PC-9 (cell line): Measurements from ENCODE around the gene DPYSL3. TPM values are rescaled to one million over a fixed set of nuclear protein-coding genes. Genes with fewer than 3 reads are reported as not detected.

Source experiments
- BruUV-seq: library from RNA; stranded (reverse); fragments of 400-500 nt; replicated peaks from 2 replicates; lab custom pipeline; 2021; lab: Mats Ljungman, UMichigan
- CTCF ChIA-PET: fragments of 300-600 bp; sonication (Branson Sonifier 250); formaldehyde crosslinking; loops from one replicate; lab custom pipeline; 2022; ENCODE audit warnings: antibody characterized with exemption; lab: Charles Lee
- POLR2A ChIA-PET: fragments of 300-600 bp; sonication (Branson Sonifier 250); formaldehyde crosslinking; loops from one replicate; lab custom pipeline; 2022; ENCODE audit warnings: antibody characterized with exemption; ENCODE audit not compliant: unreplicated experiment; lab: Charles Lee
- DNase-seq, 2 experiments: peaks; one replicate each; pipeline versions ENCODE4 v3.0.0 to v3.0.0-alpha.2; 2015 to 2022; ENCODE audit warnings: mixed read lengths in 1 of 2
- H2AFZ ChIP-seq: fragments of 200-600 bp; sonication (generic); 2 replicates; pipeline ENCODE4 v1.8.1; 2017; ENCODE audit warnings: antibody characterized with exemption
- H3F3A ChIP-seq: fragments of 200-600 bp; sonication (generic); 2 replicates; pipeline ENCODE4 v1.8.1; 2017; ENCODE audit warnings: antibody characterized with exemption, mild to moderate bottlenecking, low read depth; ENCODE audit not compliant: insufficient read depth
- H3K27ac ChIP-seq: fragments of 200-600 bp; sonication (generic); 2 replicates; pipeline ENCODE4 v1.6.1; 2016; ENCODE audit warnings: mixed run types
- H3K27me3 ChIP-seq: fragments of 200-600 bp; sonication (generic); 2 replicates; pipeline ENCODE4 v1.6.1; 2016; ENCODE audit warnings: low read depth, mixed run types; ENCODE audit not compliant: insufficient read depth
- H3K36me3 ChIP-seq: fragments of 200-600 bp; sonication (generic); 2 replicates; pipeline ENCODE4 v1.6.1; 2016; ENCODE audit warnings: low read depth, mixed run types
- H3K4me1 ChIP-seq: fragments of 200-600 bp; sonication (generic); replicated peaks from 2 replicates; pipeline ENCODE4 v1.6.1; 2016; ENCODE audit warnings: mixed run types; ENCODE audit not compliant: insufficient read depth
- H3K4me2 ChIP-seq: fragments of 200-600 bp; sonication (generic); 2 replicates; pipeline ENCODE4 v1.6.1; 2017; ENCODE audit warnings: mixed run types
- H3K4me3 ChIP-seq: fragments of 200-600 bp; sonication (generic); 2 replicates; pipeline ENCODE4 v1.6.1; 2016; ENCODE audit warnings: mixed run types
- H3K79me2 ChIP-seq: fragments of 200-600 bp; sonication (generic); 2 replicates; pipeline ENCODE4 v1.6.1; 2017; ENCODE audit warnings: low read depth, mixed run types
- H3K9me2 ChIP-seq: fragments of 200-600 bp; sonication (generic); 2 replicates; pipeline ENCODE4 v1.8.1; 2017; ENCODE audit warnings: mild to moderate bottlenecking; ENCODE audit not compliant: insufficient read depth
- H3K9me3 ChIP-seq: fragments of 200-600 bp; sonication (generic); 2 replicates; pipeline ENCODE4 v1.8.1; 2016; ENCODE audit warnings: low read depth; ENCODE audit not compliant: insufficient read depth
- H4K20me1 ChIP-seq: fragments of 200-600 bp; sonication (generic); 2 replicates; pipeline ENCODE4 v1.8.1; 2017; ENCODE audit not compliant: insufficient read depth
- EZH2 ChIP-seq: fragments of 200-600 bp; sonication (generic); IDR thresholded peaks from 2 replicates; pipeline ENCODE4 v1.8.0; 2017; ENCODE audit warnings: antibody characterized with exemption, low read depth
- intact Hi-C: fragments of 100-400 bp; cut with micrococcal nuclease; formaldehyde crosslinking; loops from one replicate; pipeline ENCODE4 v1.10.0; 2022; ENCODE audit not compliant: unreplicated experiment
- total RNA-seq: library from RNA; stranded (reverse); gene quantifications from 2 replicates; pipeline ENCODE4 v1.2.3, GENCODE V29; 2021
- TF ChIP-seq, protein P1 (sequence below): fragments of 200-600 bp; sonication (generic); conservative IDR thresholded peaks from 2 replicates; pipeline ENCODE4 v1.6.1; 2017; ENCODE audit warnings: mixed run types, antibody characterized with exemption, mild to moderate bottlenecking, moderate library complexity

DPYSL3 gene
- total RNA-seq, 1 experiment from 2014 or later = 1.3 TPM

DNA sequence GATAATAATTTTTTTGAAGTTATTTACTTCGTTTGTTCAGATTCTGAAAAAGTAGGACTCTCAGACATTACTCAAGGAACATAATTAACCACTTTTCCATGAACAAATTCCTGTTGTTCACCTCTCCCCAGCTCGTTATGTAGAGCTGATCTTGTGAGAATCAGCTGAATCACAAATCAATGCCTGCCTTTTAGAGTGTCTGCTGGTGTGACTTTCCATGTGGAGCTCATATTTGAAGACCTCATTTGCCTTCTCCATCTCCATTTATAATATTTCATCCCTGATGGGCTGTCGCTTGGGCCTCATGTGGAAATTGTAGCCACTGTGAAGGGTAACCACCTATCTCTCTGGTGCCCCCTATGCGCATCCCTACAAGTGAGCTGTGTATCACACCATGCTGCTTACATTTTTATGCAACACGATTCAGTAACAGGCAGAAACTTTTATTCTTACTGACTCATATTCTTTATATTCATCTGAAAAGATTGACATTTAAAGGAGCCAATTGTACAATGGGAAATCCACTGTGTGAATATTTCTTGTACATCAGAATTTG, 163.8 kb downstream of the DPYSL3 start:
- no peak overlapping the region for H3K27ac ChIP-seq
- H3K9me3 ChIP-seq = peaks cover 6% of the 10 kb centered on the region; the same call in 1 of the 2 replicates
- H2AFZ ChIP-seq = no peak overlapping the region
- no peaks in the 10 kb centered on the region for H3K36me3 ChIP-seq
- H3K9me2 ChIP-seq = no peaks in the 10 kb centered on the region
- H3K4me1 ChIP-seq = peaks cover 29% of the 10 kb centered on the region
- no TSS peak for BruUV-seq
- no peak overlapping the region for H3K4me2 ChIP-seq
- H3K4me3 ChIP-seq = no peak overlapping the region
- no peak for TF ChIP-seq EZH2
- TF ChIP-seq, protein P1, sequence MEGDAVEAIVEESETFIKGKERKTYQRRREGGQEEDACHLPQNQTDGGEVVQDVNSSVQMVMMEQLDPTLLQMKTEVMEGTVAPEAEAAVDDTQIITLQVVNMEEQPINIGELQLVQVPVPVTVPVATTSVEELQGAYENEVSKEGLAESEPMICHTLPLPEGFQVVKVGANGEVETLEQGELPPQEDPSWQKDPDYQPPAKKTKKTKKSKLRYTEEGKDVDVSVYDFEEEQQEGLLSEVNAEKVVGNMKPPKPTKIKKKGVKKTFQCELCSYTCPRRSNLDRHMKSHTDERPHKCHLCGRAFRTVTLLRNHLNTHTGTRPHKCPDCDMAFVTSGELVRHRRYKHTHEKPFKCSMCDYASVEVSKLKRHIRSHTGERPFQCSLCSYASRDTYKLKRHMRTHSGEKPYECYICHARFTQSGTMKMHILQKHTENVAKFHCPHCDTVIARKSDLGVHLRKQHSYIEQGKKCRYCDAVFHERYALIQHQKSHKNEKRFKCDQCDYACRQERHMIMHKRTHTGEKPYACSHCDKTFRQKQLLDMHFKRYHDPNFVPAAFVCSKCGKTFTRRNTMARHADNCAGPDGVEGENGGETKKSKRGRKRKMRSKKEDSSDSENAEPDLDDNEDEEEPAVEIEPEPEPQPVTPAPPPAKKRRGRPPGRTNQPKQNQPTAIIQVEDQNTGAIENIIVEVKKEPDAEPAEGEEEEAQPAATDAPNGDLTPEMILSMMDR = no peak
- ChIA-PET POLR2A (no interaction called here), CTCF (interaction anchor here (0.6 kb wide), 1 partner anchor 17 kb away, joined by 3 read pairs; no protein-coding TSS in a partner anchor)
- no peak for DNase-seq
- intact Hi-C loops = no loop called here
- H3K79me2 ChIP-seq = no peaks in the 10 kb centered on the region
- H3K27me3 ChIP-seq = no peaks in the 10 kb centered on the region
- no peaks in the 10 kb centered on the region for H4K20me1 ChIP-seq
- peaks cover 13% of the 10 kb centered on the region; the same call in 1 of the 2 replicates for H3F3A ChIP-seq

DNA sequence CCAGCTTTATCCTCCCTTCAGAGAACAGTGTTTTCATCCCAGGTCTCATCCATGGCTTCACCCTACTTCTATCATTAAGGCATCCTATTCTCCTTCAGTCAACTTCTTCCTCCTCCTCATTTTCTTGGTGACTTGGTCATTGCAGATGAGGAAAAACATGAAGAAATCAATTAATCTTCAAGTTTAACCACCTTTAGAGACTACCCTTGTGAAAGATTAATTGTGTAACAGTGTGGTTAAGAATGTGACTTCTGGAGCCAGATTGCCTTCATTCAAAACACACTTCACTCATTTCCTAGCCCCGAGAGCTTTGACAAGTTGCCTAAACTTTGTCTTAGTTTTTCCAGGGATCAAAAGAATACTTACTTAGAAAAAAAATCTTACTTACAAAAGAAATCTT, 165.0 kb downstream of the DPYSL3 start:
- no peak overlapping the region for H2AFZ ChIP-seq
- H3K36me3 ChIP-seq = no peaks in the 10 kb centered on the region
- H3K4me2 ChIP-seq = no peak overlapping the region
- H3K4me3 ChIP-seq = no peak overlapping the region
- no peak for DNase-seq
- TF ChIP-seq, protein P1 = no peak
- no peak for TF ChIP-seq EZH2
- BruUV-seq = no TSS peak
- peaks cover 6% of the 10 kb centered on the region; the same call in 1 of the 2 replicates for H3K9me3 ChIP-seq
- ChIA-PET CTCF (no interaction called here), POLR2A (no interaction called here)
- H3K4me1 ChIP-seq = peaks cover 29% of the 10 kb centered on the region
- no peaks in the 10 kb centered on the region for H3K9me2 ChIP-seq
- intact Hi-C loops = no loop called here
- H3K79me2 ChIP-seq = no peaks in the 10 kb centered on the region
- H3K27me3 ChIP-seq = no peaks in the 10 kb centered on the region
- no peaks in the 10 kb centered on the region for H4K20me1 ChIP-seq
- peaks cover 13% of the 10 kb centered on the region; the same call in 1 of the 2 replicates for H3F3A ChIP-seq
- no peak overlapping the region for H3K27ac ChIP-seq

DNA sequence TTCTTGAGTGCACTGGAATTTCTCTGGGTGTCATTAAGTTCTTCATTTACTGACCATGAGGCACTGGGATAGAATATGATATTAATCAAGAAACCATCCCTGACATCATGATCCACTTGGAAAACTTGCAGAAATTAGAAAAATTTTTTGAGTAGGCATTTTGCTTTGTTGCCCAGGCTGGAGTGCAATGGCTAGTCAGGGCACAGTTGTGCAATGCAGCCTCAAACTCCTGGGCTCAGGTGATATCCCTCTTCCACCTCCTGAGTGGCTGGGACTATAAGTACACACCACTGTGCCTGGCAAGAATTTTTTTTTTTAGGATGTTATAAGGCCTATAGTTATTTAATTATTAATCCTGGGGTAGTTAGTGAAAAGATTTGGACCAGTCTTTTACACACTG, 168.5 kb downstream of the DPYSL3 start:
- Histone ChIP-seq H3K36me3 (no peaks in the 10 kb centered on the region), H3K4me3 (no peak overlapping the region), H2AFZ (no peak overlapping the region), H3K27me3 (no peaks in the 10 kb centered on the region), H3K27ac (no peak overlapping the region), H3K9me2 (no peaks in the 10 kb centered on the region), H4K20me1 (no peaks in the 10 kb centered on the region), H3K4me2 (no peak overlapping the region), H3K9me3 (no peaks in the 10 kb centered on the region), H3F3A (no peaks in the 10 kb centered on the region), H3K4me1 (no peaks in the 10 kb centered on the region), H3K79me2 (no peaks in the 10 kb centered on the region)
- DNase-seq = no peak
- no TSS peak for BruUV-seq
- POLR2A ChIA-PET = no interaction called here
- intact Hi-C loops = no loop called here
- TF ChIP-seq, protein P1 = no peak
- TF ChIP-seq EZH2 = no peak
- CTCF ChIA-PET = no interaction called here
